H1 (cell line): Measurements from ENCODE around the gene SEMA4C. TPM values are rescaled to one million over a fixed set of nuclear protein-coding genes. Genes with fewer than 3 reads are reported as not detected.

Experiments
- CEBPB ChIP-seq: IDR thresholded peaks from 2 replicates; pipeline ENCODE4 v1.6.1; 2012; ENCODE audit warnings: low read depth, low read length
- CHD2 ChIP-seq: IDR thresholded peaks from 2 replicates; pipeline ENCODE4 v1.6.1; 2012; ENCODE audit warnings: low read length, improper control_type of control experiment
- CREB1 ChIP-seq: IDR thresholded peaks from 2 replicates; pipeline ENCODE4 v1.6.1; 2012; ENCODE audit warnings: inconsistent platforms
- GABPA ChIP-seq: IDR thresholded peaks from 2 replicates; pipeline ENCODE4 v1.6.1; 2011; ENCODE audit warnings: mild to moderate bottlenecking, low read length, moderate library complexity, borderline replicate concordance; ENCODE audit not compliant: insufficient read depth
- JUN ChIP-seq: IDR thresholded peaks from 2 replicates; pipeline ENCODE4 v1.6.1; 2011; ENCODE audit warnings: low read depth, mild to moderate bottlenecking, improper control_type of control experiment, low read length
- KDM4A ChIP-seq: IDR thresholded peaks from one replicate; pipeline ENCODE4 v1.7.1; 2012; ENCODE audit warnings: low read depth, mild to moderate bottlenecking, moderate library complexity, low read length, inconsistent platforms; ENCODE audit not compliant: severe bottlenecking
- KDM5A ChIP-seq: fragments of 200-600 bp; IDR thresholded peaks from 2 replicates; pipeline ENCODE4 v1.7.1; 2012; ENCODE audit warnings: mild to moderate bottlenecking, low read length, inconsistent platforms, mixed read lengths
- MAFK ChIP-seq: IDR thresholded peaks from 2 replicates; pipeline ENCODE4 v1.6.1; 2012; ENCODE audit warnings: low read depth, mild to moderate bottlenecking, improper control_type of control experiment, low read length
- RAD21 ChIP-seq, 2 experiments: IDR thresholded peaks in 1 of 2; conservative IDR thresholded peaks in 1 of 2; 2 replicates each; pipeline ENCODE4 v1.6.1; 2011; ENCODE audit warnings: low read depth in 2 of 2, low read length in 2 of 2, improper control_type of control experiment in 1 of 2, inconsistent platforms in 1 of 2, mild to moderate bottlenecking in 1 of 2, moderate library complexity in 1 of 2
- RFX5 ChIP-seq: IDR thresholded peaks from 2 replicates; pipeline ENCODE4 v1.6.1; 2011; ENCODE audit warnings: low read depth, low read length, improper control_type of control experiment, borderline replicate concordance
- SP1 ChIP-seq: IDR thresholded peaks from 2 replicates; pipeline ENCODE4 v1.6.1; 2011; ENCODE audit warnings: low read depth, low read length
- TEAD4 ChIP-seq: IDR thresholded peaks from 2 replicates; pipeline ENCODE4 v1.6.1; 2012; ENCODE audit warnings: low read depth, low read length, inconsistent platforms, mixed read lengths
- polyA plus RNA-seq, 7 experiments: library from polyadenylated mRNA; depleted of rRNA in 3 of 7; stranded (reverse) in 5 of 7; unstranded in 2 of 7; fragments of >200 nt in 5 of 7; fragments of 200-250 nt in 2 of 7; gene quantifications; 1 replicate in 5 of 7; 2 replicates in 1 of 7; 4 replicates in 1 of 7; pipeline versions ENCODE4 v1.2.1 to v1.2.3, GENCODE V29; 2011 to 2013; ENCODE audit warnings: missing spikeins in 2 of 7, mixed read lengths in 2 of 7
- total RNA-seq: library from RNA; stranded (reverse); fragmentation: NEBNext Ultra II Directional; extraction: Animal tissue kit (Norgen Biotek cat#: 25700); gene quantifications from 2 replicates; pipeline ENCODE4 v1.2.1, GENCODE V29; 2021
- TF ChIP-seq, protein P1 (sequence below): IDR thresholded peaks from 2 replicates; pipeline ENCODE4 v1.6.1; 2012; ENCODE audit warnings: inconsistent platforms
- TF ChIP-seq, protein P2 (sequence below), 3 experiments: IDR thresholded peaks; 1 replicate in 2 of 3; 2 replicates in 1 of 3; pipeline versions ENCODE4 v1.5.1 to v1.6.1; 2011; ENCODE audit warnings: low read length in 3 of 3, mild to moderate bottlenecking in 3 of 3, inconsistent platforms in 2 of 3, low read depth in 1 of 3, moderate library complexity in 1 of 3; ENCODE audit not compliant: insufficient read depth in 1 of 3; ENCODE audit errors: control extremely low read depth in 1 of 3

Gene SEMA4C
- total and polyA plus RNA-seq, 2 of the 8 experiments (the other 6 are each of a cell fraction or from before 2014, with no cell fraction given): 47.5 to 67.3 TPM

DNA sequence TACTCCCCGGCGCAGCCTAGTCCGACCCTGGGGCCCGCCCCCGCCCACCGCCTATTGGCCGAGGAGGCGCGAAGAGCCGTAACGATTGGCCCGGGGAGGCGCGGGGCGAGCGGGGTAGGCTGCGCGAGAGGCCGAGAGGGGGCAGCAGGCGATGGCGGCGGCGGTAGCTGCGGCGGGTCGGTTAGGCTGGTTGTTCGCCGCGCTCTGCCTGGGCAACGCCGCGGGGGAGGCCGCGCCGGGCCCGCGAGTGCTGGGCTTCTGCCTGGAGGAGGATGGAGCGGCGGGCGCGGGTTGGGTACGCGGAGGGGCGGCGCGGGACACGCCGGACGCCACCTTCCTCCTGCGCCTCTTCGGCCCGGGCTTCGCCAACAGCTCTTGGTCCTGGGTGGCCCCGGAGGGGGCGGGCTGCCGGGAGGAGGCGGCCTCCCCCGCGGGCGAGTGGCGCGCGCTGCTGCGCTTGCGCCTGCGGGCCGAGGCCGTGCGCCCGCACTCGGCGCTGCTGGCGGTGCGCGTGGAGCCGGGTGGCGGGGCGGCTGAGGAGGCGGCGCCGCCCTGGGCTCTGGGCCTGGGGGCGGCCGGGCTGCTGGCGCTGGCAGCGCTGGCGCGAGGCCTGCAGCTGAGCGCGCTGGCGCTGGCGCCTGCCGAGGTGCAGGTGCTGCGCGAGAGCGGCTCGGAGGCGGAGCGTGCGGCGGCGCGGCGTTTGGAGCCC is 53.6 kb downstream of the SEMA4C start, which contains the start of gene CNNM3 (continued):
- TF ChIP-seq RAD21 (IDR thresholded peaks at IDR 0.05 in 1 of 2, conservative IDR thresholded peaks at IDR 0.05 in 1 of 2; ENCODE audit: low read depth in 2 of 2, low read length in 2 of 2) (peak in 1 of 2 experiments; percentile 13; a peak in 2 of 4 replicates), TEAD4 (no peak), KDM5A (no peak), KDM4A (peak; percentile 81), MAFK (no peak), GABPA (0 out of 2 replicates have a peak, but pooled peaks have one; percentile 14), CHD2 (peak; percentile 57; the same call in 1 of the 2 replicates), CEBPB (no peak), SP1 (peak; percentile 76), RFX5 (no peak), CREB1 (peak; percentile 32; the same call in 1 of the 2 replicates), JUN (no peak)
- TF ChIP-seq, protein P1, sequence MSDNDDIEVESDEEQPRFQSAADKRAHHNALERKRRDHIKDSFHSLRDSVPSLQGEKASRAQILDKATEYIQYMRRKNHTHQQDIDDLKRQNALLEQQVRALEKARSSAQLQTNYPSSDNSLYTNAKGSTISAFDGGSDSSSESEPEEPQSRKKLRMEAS: peak; percentile 39; the same call in 1 of the 2 replicates
- TF ChIP-seq, protein P2, sequence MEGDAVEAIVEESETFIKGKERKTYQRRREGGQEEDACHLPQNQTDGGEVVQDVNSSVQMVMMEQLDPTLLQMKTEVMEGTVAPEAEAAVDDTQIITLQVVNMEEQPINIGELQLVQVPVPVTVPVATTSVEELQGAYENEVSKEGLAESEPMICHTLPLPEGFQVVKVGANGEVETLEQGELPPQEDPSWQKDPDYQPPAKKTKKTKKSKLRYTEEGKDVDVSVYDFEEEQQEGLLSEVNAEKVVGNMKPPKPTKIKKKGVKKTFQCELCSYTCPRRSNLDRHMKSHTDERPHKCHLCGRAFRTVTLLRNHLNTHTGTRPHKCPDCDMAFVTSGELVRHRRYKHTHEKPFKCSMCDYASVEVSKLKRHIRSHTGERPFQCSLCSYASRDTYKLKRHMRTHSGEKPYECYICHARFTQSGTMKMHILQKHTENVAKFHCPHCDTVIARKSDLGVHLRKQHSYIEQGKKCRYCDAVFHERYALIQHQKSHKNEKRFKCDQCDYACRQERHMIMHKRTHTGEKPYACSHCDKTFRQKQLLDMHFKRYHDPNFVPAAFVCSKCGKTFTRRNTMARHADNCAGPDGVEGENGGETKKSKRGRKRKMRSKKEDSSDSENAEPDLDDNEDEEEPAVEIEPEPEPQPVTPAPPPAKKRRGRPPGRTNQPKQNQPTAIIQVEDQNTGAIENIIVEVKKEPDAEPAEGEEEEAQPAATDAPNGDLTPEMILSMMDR (IDR thresholded peaks at IDR 0.05; ENCODE audit: control extremely low read depth in 1 of 3, insufficient read depth in 1 of 3, low read depth in 1 of 3, low read length in 3 of 3): peak; percentile 26 to 76 (median 66); a peak in 3 of 4 replicates
